Esophagus muscularis mucosa (tissue), 4 donors: ENCODE measurements around the gene PAK5. TPM values are rescaled to one million over a fixed set of nuclear protein-coding genes. Genes with fewer than 3 reads are reported as not detected.

ENCODE experiments used
- DNase-seq: peaks from one replicate; pipeline ENCODE4 v3.0.0-alpha.2; 2017; ENCODE audit errors: extremely low spot score
- H3K27ac ChIP-seq, 4 donors: fragments of 200-600 bp; sonication (generic); replicated peaks in 1 of 4; 1 replicate in 3 of 4; 2 replicates in 1 of 4; pipeline ENCODE4 v1.5.1; 2016 to 2019; ENCODE audit warnings: mild to moderate bottlenecking in 1 of 4
- H3K27me3 ChIP-seq, 4 donors: fragments of 200-600 bp; sonication (generic); one replicate each; pipeline versions ENCODE4 v1.5.1 to v1.6.0; 2016 to 2019
- H3K36me3 ChIP-seq, 4 donors: fragments of 200-600 bp; sonication (generic); one replicate each; pipeline ENCODE4 v1.5.1; 2016 to 2019
- H3K4me1 ChIP-seq, 4 donors: fragments of 200-600 bp; sonication (generic); one replicate each; pipeline ENCODE4 v1.5.1; 2016 to 2019
- H3K4me3 ChIP-seq, 4 donors: fragments of 200-600 bp; sonication (generic); 1 replicate in 2 of 4; 2 replicates in 2 of 4; pipeline ENCODE4 v1.5.1; 2016 to 2019; ENCODE audit warnings: mild to moderate bottlenecking in 4 of 4, moderate library complexity in 1 of 4
- H3K9me3 ChIP-seq, 4 donors: fragments of 200-600 bp; sonication (generic); 1 replicate in 3 of 4; 2 replicates in 1 of 4; pipeline ENCODE4 v1.5.1; 2016 to 2019
- CTCF ChIP-seq, 3 experiments: fragments of 200-600 bp in 2 of 3; fragments of 450-650 bp in 1 of 3; sonication (generic) in 2 of 3; IDR thresholded peaks; one replicate each; pipeline ENCODE4 v1.5.1; 2017 to 2019; ENCODE audit warnings: antibody characterized with exemption in 3 of 3, mild to moderate bottlenecking in 2 of 3, moderate library complexity in 1 of 3
- EP300 ChIP-seq: sonication (generic); formaldehyde crosslinking; IDR thresholded peaks from one replicate; pipeline ENCODE4 v1.6.1; 2017; ENCODE audit warnings: antibody characterized with exemption
- POLR2A ChIP-seq: fragments of 450-650 bp; IDR thresholded peaks from one replicate; pipeline ENCODE4 v1.6.1; 2017; ENCODE audit warnings: antibody characterized with exemption, moderate library complexity, mild to moderate bottlenecking, low read depth
- POLR2AphosphoS5 ChIP-seq, 2 donors: sonication (generic); formaldehyde crosslinking; IDR thresholded peaks; one replicate each; pipeline ENCODE4 v1.6.1; 2017; ENCODE audit warnings: antibody characterized with exemption in 2 of 2
- WGBS: methylation state at CpG from one replicate; pipeline ENCODE4 v1.1.5; 2018; 5-methylcytosine and 5-hydroxymethylcytosine counted together
- intact Hi-C: fragments of 100-400 bp; cut with DNase I; formaldehyde crosslinking; loops from one replicate; pipeline ENCODE4 v1.15.1; 2023
- total RNA-seq, 4 donors: library from RNA; depleted of rRNA; stranded (reverse); fragments of >200 nt; gene quantifications; one replicate each; pipeline versions ENCODE4 v1.1.0 to v1.2.1, GENCODE V29; 2016

The PAK5 gene
- total RNA-seq, 4 donors from 2014 or later: 0.06 to 0.42 (median 0.20) TPM

DNA sequence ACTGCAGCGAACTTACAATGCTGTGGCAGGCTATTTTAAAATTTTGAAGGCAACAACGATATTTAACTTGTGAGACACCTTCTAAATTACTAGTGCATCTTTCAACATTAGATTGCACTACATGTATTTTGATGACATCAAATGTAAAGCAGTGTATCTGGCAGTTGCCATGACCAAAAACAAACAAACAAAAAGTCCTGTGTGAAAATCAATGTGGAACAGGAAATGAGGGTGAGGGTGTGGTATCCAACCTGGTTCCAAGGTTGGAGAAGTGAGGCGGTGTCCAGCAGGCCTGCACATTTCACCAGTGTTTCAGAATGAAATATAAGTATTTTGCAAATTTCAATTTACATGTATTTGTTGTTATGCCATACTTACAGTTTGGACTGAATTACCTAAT lies 212.5 kb downstream of the PAK5 start:
- DNase-seq: peak; percentile 29
- intact Hi-C loops: no loop called here
- 77% methylated on average over 3 of the region's 3 CpGs for WGBS
- peaks cover 0 to 3% (median 0%) of the 10 kb centered on the region in 4 donors for H3K27me3 ChIP-seq
- no peak overlapping the region for H3K4me3 ChIP-seq
- H3K4me1 ChIP-seq: no peaks in the 10 kb centered on the region
- peaks cover 0 to 5% (median 2%) of the 10 kb centered on the region in 4 donors for H3K9me3 ChIP-seq
- TF ChIP-seq CTCF (IDR thresholded peaks at IDR 0.05): no peak
- no peak for TF ChIP-seq POLR2AphosphoS5 (IDR thresholded peaks at IDR 0.05)
- TF ChIP-seq POLR2A: no peak
- TF ChIP-seq EP300: no peak
- H3K36me3 ChIP-seq: no peaks in the 10 kb centered on the region
- H3K27ac ChIP-seq: no peak overlapping the region

DNA sequence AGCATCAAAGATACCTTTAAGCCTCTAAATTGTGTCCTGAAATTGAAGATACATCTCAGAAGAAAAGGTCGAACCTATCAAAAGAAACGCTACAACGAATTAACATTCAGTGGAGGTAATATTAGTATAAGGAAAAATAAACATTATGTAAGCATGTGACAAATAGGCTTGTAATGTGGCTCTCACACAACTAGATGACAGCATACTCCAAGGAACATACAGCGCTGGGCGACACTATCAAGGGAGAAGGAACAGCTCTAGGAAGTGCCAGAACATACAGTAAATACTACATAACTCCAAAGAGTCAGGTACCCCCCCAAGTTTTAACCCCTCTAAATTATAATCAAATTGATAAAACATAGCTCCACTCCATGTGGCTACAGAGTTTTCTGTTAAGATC lies 220.9 kb downstream of the PAK5 start:
- intact Hi-C loops: loop anchor here (2.0 to 5.0 kb wide), 2 partner anchors 295 to 474 kb away; no protein-coding TSS in a partner anchor
- Histone ChIP-seq H3K4me1 (no peaks in the 10 kb centered on the region), H3K9me3 (peaks cover 0 to 3% (median 1%) of the 10 kb centered on the region in 4 donors), H3K27me3 (peaks cover 0 to 4% (median 0%) of the 10 kb centered on the region in 4 donors), H3K27ac (no peak overlapping the region), H3K36me3 (no peaks in the 10 kb centered on the region), H3K4me3 (no peak overlapping the region)
- TF ChIP-seq POLR2AphosphoS5 (IDR thresholded peaks at IDR 0.05) (no peak), EP300 (no peak), POLR2A (no peak), CTCF (IDR thresholded peaks at IDR 0.05) (peak; percentile 11 to 26 (median 13))
- WGBS: 51% methylated on average over 5 of the region's 5 CpGs
- peak; percentile 45 for DNase-seq

GRCh38 chr20:9616833-9617461 lies 221.9 kb downstream of the PAK5 start:
- intact Hi-C loops: loop anchor here (5.0 kb wide), 1 partner anchor 475 kb away; no protein-coding TSS in a partner anchor
- DNase-seq: no peak
- no peaks in the 10 kb centered on the region for H3K9me3 ChIP-seq

GRCh38 chr20:9616455-9616805 lies 222.4 kb downstream of the PAK5 start:
- Histone ChIP-seq H3K27me3 (peaks cover 0 to 4% (median 0%) of the 10 kb centered on the region in 4 donors), H3K4me3 (no peak overlapping the region), H3K4me1 (no peaks in the 10 kb centered on the region), H3K27ac (no peak overlapping the region), H3K36me3 (no peaks in the 10 kb centered on the region), H3K9me3 (no peaks in the 10 kb centered on the region)
- intact Hi-C loops: loop anchor here (5.0 kb wide), 1 partner anchor 476 kb away; no protein-coding TSS in a partner anchor
- TF ChIP-seq CTCF (IDR thresholded peaks at IDR 0.05): no peak
- no peak for TF ChIP-seq POLR2A
- no peak for TF ChIP-seq EP300
- 72% methylated on average over 4 of the region's 5 CpGs for WGBS
- peak; percentile 88 for DNase-seq

More at GRCh38 chr20:9616833-9617461, 221.9 kb downstream of the PAK5 start:
- Histone ChIP-seq H3K4me1 (no peaks in the 10 kb centered on the region), H3K27ac (no peak overlapping the region), H3K4me3 (no peak overlapping the region), H3K36me3 (no peaks in the 10 kb centered on the region), H3K27me3 (peaks cover 0 to 4% (median 0%) of the 10 kb centered on the region in 4 donors)
- WGBS: 5% methylated on average over 10 of the region's 10 CpGs
- peak; percentile 80 to 86 (median 83) for TF ChIP-seq CTCF (IDR thresholded peaks at IDR 0.05)
- no peak for TF ChIP-seq EP300
- no peak for TF ChIP-seq POLR2A
